GM12878 (cell line): ENCODE data around the gene CFAP99. TPM values are rescaled to one million over a fixed set of nuclear protein-coding genes. Genes with fewer than 3 reads are reported as not detected.
"Not testable (repeated sequence)": the region's sequence is repeated elsewhere in the genome, so short reads cannot be mapped to it uniquely, and the experiment has no call there.

ENCODE experiments used
- ATAC-seq: fragments of 200-7000 bp; cut with Tn5 transposase; 3 replicates; pipeline ENCODE4 v1.9.1; 2020; ENCODE audit warnings: mild to moderate bottlenecking, moderate library complexity
- BruUV-seq: library from RNA; stranded (reverse); fragments of 400-500 nt; replicated peaks from 2 replicates; lab custom pipeline; 2021; lab: Mats Ljungman, UMichigan
- CTCF ChIA-PET: fragments of 300-600 bp; sonication (Branson Sonifier 250); formaldehyde crosslinking; extraction: SDS; loops from one replicate; lab custom pipeline; 2021; ENCODE audit warnings: inconsistent platforms; lab: Yijun Ruan, JAX
- POLR2A ChIA-PET: fragments of 350-600 bp; formaldehyde crosslinking; extraction: SDS; loops from one replicate; lab custom pipeline; 2021; ENCODE audit warnings: inconsistent platforms; lab: Charles Lee
- RAD21 ChIA-PET: fragments of 300-600 bp; sonication (Branson Sonifier 250); formaldehyde crosslinking; loops from one replicate; lab custom pipeline; 2023; ENCODE audit warnings: antibody characterized with exemption; ENCODE audit not compliant: unreplicated experiment; lab: Charles Lee
- SMC1A ChIA-PET: fragments of 300-600 bp; sonication (Branson Sonifier 250); formaldehyde crosslinking; loops from one replicate; lab custom pipeline; 2023; ENCODE audit not compliant: unreplicated experiment, uncharacterized antibody; lab: Charles Lee
- DNase-seq: peaks from one replicate; pipeline ENCODE4 v3.0.0-alpha.2; 2011; ENCODE audit warnings: low read depth, low spot score
- FAIRE-seq: peaks from 3 replicates; lab custom pipeline; 2011; peaks lifted over from hg19 to GRCh38; lab: Jason Lieb, UNC
- H2AFZ ChIP-seq: 2 replicates; pipeline ENCODE4 v1.6.0; 2011; ENCODE audit warnings: low read depth, low read length, control low read depth; ENCODE audit not compliant: control insufficient read depth
- H3K27ac ChIP-seq: 2 replicates; pipeline ENCODE4 v1.5.1; 2011; ENCODE audit warnings: control low read depth; ENCODE audit not compliant: control insufficient read depth, insufficient read depth
- H3K27me3 ChIP-seq, 2 experiments: replicated peaks in 1 of 2; 2 replicates each; pipeline versions ENCODE4 v1.6.0 to v1.6.1; 2011; ENCODE audit warnings: low read length in 1 of 2; ENCODE audit not compliant: control insufficient read depth in 2 of 2, insufficient read depth in 2 of 2
- H3K36me3 ChIP-seq, 2 experiments: 2 replicates each; pipeline ENCODE4 v1.5.1; 2011; ENCODE audit warnings: low read length in 1 of 2; ENCODE audit not compliant: control insufficient read depth in 2 of 2, insufficient read depth in 2 of 2
- H3K4me1 ChIP-seq: 2 replicates; pipeline ENCODE4 v1.6.1; 2011; ENCODE audit warnings: mild to moderate bottlenecking, low read length, moderate library complexity, mixed read lengths; ENCODE audit not compliant: control insufficient read depth, insufficient read depth
- H3K4me2 ChIP-seq: 2 replicates; pipeline ENCODE4 v1.6.0; 2011; ENCODE audit warnings: control low read depth; ENCODE audit not compliant: control insufficient read depth, insufficient read depth
- H3K4me3 ChIP-seq: fragments of 200-600 bp; sonication (generic); 2 replicates; pipeline ENCODE4 v1.5.1; 2016
- H3K79me2 ChIP-seq: 2 replicates; pipeline ENCODE4 v1.6.0; 2011; ENCODE audit warnings: low read length; ENCODE audit not compliant: control insufficient read depth, insufficient read depth
- H3K9ac ChIP-seq: 2 replicates; pipeline ENCODE4 v1.8.0; 2011; ENCODE audit warnings: low read length, control low read depth, mixed read lengths; ENCODE audit not compliant: control insufficient read depth, insufficient read depth
- H3K9me3 ChIP-seq: replicated peaks from 3 replicates; pipeline ENCODE4 v1.5.1; 2011; ENCODE audit warnings: mild to moderate bottlenecking, low read length; ENCODE audit not compliant: control insufficient read depth, insufficient read depth
- H4K20me1 ChIP-seq: 2 replicates; pipeline ENCODE4 v1.6.0; 2011; ENCODE audit not compliant: control insufficient read depth, insufficient read depth
- CBX3 ChIP-seq: fragments of 200-600 bp; sonication (generic); IDR thresholded peaks from 2 replicates; pipeline ENCODE4 v1.6.1; 2016; ENCODE audit warnings: low read depth, borderline replicate concordance
- CEBPB ChIP-seq, 2 experiments: fragments of 150-350 bp in 1 of 2; IDR thresholded peaks; 2 replicates each; pipeline ENCODE4 v1.6.1; 2012 to 2014; ENCODE audit warnings: low read depth in 2 of 2, low read length in 2 of 2, borderline replicate concordance in 1 of 2, inconsistent platforms in 1 of 2
- GATAD2B ChIP-seq: fragments of 450-650 bp; conservative IDR thresholded peaks from 2 replicates; pipeline ENCODE4 v1.6.1; 2017; ENCODE audit warnings: low read depth, mild to moderate bottlenecking, moderate library complexity
- KAT2A ChIP-seq: conservative IDR thresholded peaks from 2 replicates; pipeline ENCODE4 v1.6.1; 2011; ENCODE audit warnings: low read depth, low read length; ENCODE audit not compliant: control insufficient read depth
- KDM1A ChIP-seq: fragments of 200-600 bp; sonication (generic); IDR thresholded peaks from 2 replicates; pipeline ENCODE4 v1.6.1; 2016; ENCODE audit warnings: borderline replicate concordance
- MAX ChIP-seq: IDR thresholded peaks from 2 replicates; pipeline ENCODE4 v1.6.1; 2012; ENCODE audit warnings: low read depth, low read length, improper control_type of control experiment
- NFIC ChIP-seq: IDR thresholded peaks from 2 replicates; pipeline ENCODE4 v1.6.1; 2012; ENCODE audit warnings: low read depth, mild to moderate bottlenecking, inconsistent platforms, low read length, moderate library complexity
- NFYB ChIP-seq: IDR thresholded peaks from 2 replicates; pipeline ENCODE4 v1.6.1; 2011; ENCODE audit warnings: low read depth, mild to moderate bottlenecking, low read length, improper control_type of control experiment, moderate library complexity; ENCODE audit not compliant: insufficient read depth
- NR2F1 ChIP-seq: fragments of 450-650 bp; conservative IDR thresholded peaks from 2 replicates; pipeline ENCODE4 v1.6.1; 2017; ENCODE audit warnings: mild to moderate bottlenecking
- RELA ChIP-seq: fragments of 450-650 bp; IDR thresholded peaks from 2 replicates; pipeline ENCODE4 v1.8.0; 2014; ENCODE audit warnings: borderline replicate concordance; ENCODE audit not compliant: partially characterized antibody
- ZBTB11 ChIP-seq: fragments of 450-650 bp; formaldehyde crosslinking; IDR thresholded peaks from 2 replicates; pipeline ENCODE4 v1.5.0; 2022; ENCODE audit warnings: mild to moderate bottlenecking, missing genetic modification characterization
- WGBS: methylation state at CpG from one replicate; pipeline ENCODE4 v1.1.6; 2016; ENCODE audit warnings: low lambda C conversion rate; ENCODE audit not compliant: insufficient replicate concordance, insufficient coverage; ENCODE audit errors: missing lambda C conversion rate; 5-methylcytosine and 5-hydroxymethylcytosine counted together
- in situ Hi-C: fragments of 300-500 bp; cut with MboI; formaldehyde crosslinking; loops from 9 replicates; pipeline ENCODE4 v1.14.3; 2018; ENCODE audit warnings: mixed read lengths
- intact Hi-C: fragments of 100-400 bp; cut with micrococcal nuclease; formaldehyde crosslinking; loops from one replicate; pipeline ENCODE4 v1.14.2; 2022; ENCODE audit not compliant: unreplicated experiment
- polyA plus RNA-seq, 11 experiments: library from polyadenylated mRNA; depleted of rRNA in 4 of 11; unstranded in 6 of 11; stranded (reverse) in 5 of 11; fragments of >200 nt; fragmentation: Nextera tagmentation in 4 of 11; fragmentation: Illumina TruSeq in 1 of 11; extraction: Ambion mirVana in 4 of 11; extraction: Trizol in 1 of 11; gene quantifications; 1 replicate in 1 of 11; 2 replicates in 10 of 11; pipeline versions ENCODE4 v1.2.1 to v1.2.3, GENCODE V29; 2011 to 2016; ENCODE audit warnings: inconsistent platforms in 2 of 11, missing spikeins in 2 of 11, low read depth in 1 of 11
- total RNA-seq, 4 experiments: library from RNA; depleted of rRNA in 3 of 4; stranded (reverse); fragments of >200 nt in 3 of 4; fragmentation: Illumina TruSeq in 1 of 4; extraction: Trizol in 1 of 4; gene quantifications; 2 replicates each; pipeline versions ENCODE4 v1.2.1 to v1.2.3, GENCODE V29; 2013 to 2021

Gene CFAP99
- total and polyA plus RNA-seq, 10 of the 15 experiments (the other 5 are each of a cell fraction or from before 2014, with no cell fraction given): not detected

- H2AFZ ChIP-seq: no peak overlapping the region
- in situ Hi-C loops (no loop called here), intact Hi-C loops (no loop called here)
- H3K27ac ChIP-seq: no peak overlapping the region
- no peaks in the 10 kb centered on the region for H3K36me3 ChIP-seq
- H4K20me1 ChIP-seq: no peaks in the 10 kb centered on the region
- ChIA-PET SMC1A (no interaction called here), POLR2A (no interaction called here), RAD21 (interaction anchor here (0.7 kb wide), 1 partner anchor 8 kb away, joined by 3 read pairs; no protein-coding TSS in a partner anchor), CTCF (interaction anchor here (1.3 to 2.1 kb wide), 2 partner anchors 13 to 208 kb away, joined by 3 to 8 read pairs; no protein-coding TSS in a partner anchor)
- H3K4me2 ChIP-seq: no peak overlapping the region
- no TSS peak for BruUV-seq
- no peak for ATAC-seq
- no peak for TF ChIP-seq NFIC
- no peak for TF ChIP-seq KAT2A
- no peak for TF ChIP-seq GATAD2B
- no peak for TF ChIP-seq RELA
- no peak for TF ChIP-seq CEBPB (IDR thresholded peaks at IDR 0.05; ENCODE audit: borderline replicate concordance in 1 of 2, low read depth in 2 of 2, low read length in 2 of 2)
- no peak for TF ChIP-seq ZBTB11
- TF ChIP-seq NFYB: no peak
- TF ChIP-seq NR2F1: no peak
- no peak for TF ChIP-seq KDM1A
- no peak for TF ChIP-seq CBX3
- TF ChIP-seq MAX: no peak
- no peaks in the 10 kb centered on the region for H3K79me2 ChIP-seq
- no peaks in the 10 kb centered on the region for H3K27me3 ChIP-seq
- H3K4me1 ChIP-seq: no peaks in the 10 kb centered on the region
- WGBS: 46% methylated on average over 24 of the region's 25 CpGs
- FAIRE-seq: no peak
- no peak for DNase-seq
- H3K4me3 ChIP-seq: no peak overlapping the region
- no peaks in the 10 kb centered on the region for H3K9me3 ChIP-seq
- no peak overlapping the region for H3K9ac ChIP-seq
Measured at GRCh38 chr4:2428496-2429213, 9.9 kb downstream of the CFAP99 start.

- H3K9ac ChIP-seq, H3K9me3 ChIP-seq, FAIRE-seq, RAD21 ChIA-PET, H3K27me3 ChIP-seq, in situ Hi-C loops, CTCF ChIA-PET, H3K36me3 ChIP-seq, H2AFZ ChIP-seq, intact Hi-C loops, DNase-seq, POLR2A ChIA-PET, SMC1A ChIA-PET, BruUV-seq, H4K20me1 ChIP-seq, H3K79me2 ChIP-seq, H3K4me3 ChIP-seq, H3K27ac ChIP-seq, H3K4me2 ChIP-seq, H3K4me1 ChIP-seq, ATAC-seq: not testable (repeated sequence)
- WGBS: 76% methylated on average over 19 of the region's 49 CpGs
Measured at GRCh38 chr4:2429945-2430757, 11.4 kb downstream of the CFAP99 start.
